NCI-H748 (cell line): ENCODE measurements around the gene KLHL25.
"Not testable (repeated sequence)": the region's sequence is repeated elsewhere in the genome, so short reads cannot be mapped to it uniquely, and the experiment has no call there.

Experiments
- DNase-seq: peaks from one replicate; lab custom pipeline; 2025; ENCODE audit not compliant: unreplicated experiment; lab: John Stamatoyannopoulos, UW

The KLHL25 gene, protein sequence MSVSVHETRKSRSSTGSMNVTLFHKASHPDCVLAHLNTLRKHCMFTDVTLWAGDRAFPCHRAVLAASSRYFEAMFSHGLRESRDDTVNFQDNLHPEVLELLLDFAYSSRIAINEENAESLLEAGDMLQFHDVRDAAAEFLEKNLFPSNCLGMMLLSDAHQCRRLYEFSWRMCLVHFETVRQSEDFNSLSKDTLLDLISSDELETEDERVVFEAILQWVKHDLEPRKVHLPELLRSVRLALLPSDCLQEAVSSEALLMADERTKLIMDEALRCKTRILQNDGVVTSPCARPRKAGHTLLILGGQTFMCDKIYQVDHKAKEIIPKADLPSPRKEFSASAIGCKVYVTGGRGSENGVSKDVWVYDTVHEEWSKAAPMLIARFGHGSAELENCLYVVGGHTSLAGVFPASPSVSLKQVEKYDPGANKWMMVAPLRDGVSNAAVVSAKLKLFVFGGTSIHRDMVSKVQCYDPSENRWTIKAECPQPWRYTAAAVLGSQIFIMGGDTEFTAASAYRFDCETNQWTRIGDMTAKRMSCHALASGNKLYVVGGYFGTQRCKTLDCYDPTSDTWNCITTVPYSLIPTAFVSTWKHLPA

DNA sequence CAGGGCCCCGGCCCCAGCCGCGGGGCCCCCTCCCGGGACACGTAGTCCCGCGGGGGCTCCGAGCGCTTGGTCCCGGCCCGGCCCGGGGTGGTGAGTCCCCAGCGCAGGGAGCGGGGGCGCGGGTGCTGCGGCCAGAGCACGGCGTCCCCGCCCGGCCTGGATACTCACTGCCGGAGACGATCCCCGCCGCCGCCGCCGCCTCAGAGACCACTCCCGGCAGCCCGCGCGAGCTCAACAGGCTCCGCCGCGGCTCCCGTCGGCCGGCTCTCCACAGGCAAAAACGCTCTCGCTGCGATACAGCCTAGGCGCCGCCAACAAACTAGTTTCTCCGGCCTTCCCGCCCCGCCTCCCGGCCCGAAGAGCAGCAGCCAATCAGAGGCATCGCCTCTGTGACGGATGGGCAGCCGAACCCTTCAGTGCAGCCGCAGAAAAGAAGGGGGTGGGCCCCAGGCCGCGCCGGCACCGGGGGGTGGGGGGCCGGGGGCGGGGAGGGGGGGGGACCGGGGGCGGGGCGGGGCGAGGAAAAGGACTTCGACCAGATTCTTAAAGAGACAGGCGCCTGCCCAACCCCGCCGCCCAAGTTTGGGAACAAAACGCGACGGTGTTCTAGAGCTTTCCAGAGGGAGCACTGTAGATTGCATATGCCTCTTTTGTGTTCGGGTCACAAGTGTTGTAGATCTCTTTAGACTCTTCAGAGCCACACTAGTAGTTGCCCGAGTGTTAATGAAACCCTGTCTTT lies at the start of gene KLHL25:
Gene KLHL25, minus strand, starts transcription at position 328 of the 739 bp plus-strand sequence. CDS start 25,115 bp downstream, outside the sequence.
- DNase-seq, result peak; percentile 94

DNA sequence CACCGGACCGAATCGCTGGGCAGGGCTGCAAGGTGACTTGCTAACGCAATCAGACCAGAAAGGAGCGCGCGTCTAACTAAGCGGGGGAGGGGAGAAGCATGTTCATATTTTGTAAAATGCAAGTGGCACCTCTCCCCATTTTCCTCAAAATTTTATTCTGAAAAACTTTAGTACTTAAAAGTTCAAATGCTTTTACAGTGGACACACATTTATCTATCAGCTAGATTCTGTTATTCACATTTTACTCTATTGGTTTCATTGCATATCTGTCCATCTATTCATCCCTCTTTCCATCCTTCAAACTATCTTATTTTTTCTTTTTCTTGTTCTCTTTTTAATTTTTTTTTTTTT lies 46.1 kb upstream of the KLHL25 start:
- DNase-seq, result no peak

DNA sequence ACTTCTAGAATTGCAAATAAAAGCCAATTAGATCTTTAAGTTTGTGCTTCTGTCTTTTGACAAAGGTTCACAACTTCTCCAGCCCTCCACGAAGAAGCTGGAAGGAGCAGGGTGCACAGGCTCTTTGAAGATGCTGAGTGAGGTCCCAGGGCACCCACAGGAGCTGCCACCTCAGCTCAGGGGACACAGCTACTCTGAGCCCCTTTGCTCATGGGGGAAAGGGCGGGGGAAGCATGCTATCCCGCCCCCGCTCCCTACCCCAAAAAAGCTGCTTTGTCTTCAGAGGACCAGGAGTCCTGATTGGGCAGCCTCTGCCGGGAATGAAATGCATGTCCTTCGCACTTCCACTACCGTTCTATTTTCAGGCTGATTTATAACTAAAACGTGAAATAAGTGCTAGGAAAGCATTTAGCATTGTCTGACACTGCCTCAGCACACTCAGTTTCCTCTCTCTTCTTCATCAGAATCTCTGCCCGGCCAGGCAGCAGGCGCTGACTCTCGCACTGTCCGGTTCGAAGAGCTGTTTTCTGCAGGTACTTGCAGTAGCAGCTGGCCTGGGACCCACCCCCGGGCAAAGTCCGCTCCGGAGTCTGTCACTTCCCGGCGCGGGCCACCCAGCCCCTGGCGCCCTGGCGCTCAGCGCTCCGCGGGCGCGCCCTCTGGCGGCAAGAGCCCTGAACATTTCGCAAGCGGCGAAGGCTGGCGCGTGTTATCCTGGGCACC lies 45.5 kb upstream of the KLHL25 start:
- DNase-seq, result peak; percentile 74

DNA sequence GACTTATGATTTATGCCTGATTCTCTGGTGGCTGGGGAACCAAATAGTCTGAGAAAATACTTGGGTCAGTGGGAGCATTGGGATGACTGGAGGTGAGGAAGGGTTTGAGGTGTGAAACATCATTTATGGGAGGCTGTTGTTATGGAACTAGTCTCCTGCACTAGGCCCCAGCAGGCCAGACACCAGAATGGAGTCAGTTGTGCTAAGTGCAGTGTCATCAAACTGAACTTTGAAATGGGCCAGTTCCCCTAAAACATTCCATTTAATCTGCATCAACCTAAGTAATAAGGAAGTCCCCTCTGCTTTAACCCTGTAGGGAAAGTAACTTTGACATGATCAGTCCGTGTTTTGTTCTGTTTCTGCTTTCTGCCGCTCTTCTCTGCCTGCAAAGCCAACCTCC lies 44.9 kb upstream of the KLHL25 start:
- DNase-seq, result no peak

DNA sequence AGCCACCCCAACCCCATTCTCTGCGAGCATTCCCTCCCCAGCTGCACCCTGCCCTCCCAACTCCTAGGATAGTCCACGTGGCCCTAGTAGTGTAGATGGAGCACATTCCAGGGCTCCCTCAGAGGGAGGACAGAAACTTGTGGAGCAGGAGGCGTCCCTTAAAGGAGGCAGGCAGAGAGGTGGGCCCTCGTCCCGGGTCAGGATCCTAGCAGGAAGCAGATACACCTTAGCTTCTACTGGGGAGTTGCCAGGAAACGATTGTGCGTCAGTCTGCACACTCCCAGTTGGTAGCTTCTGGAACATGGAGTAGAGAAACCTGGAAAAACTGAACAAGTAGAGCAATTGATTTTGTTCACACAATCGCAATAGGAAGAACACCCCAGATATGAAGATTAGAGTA lies 43.9 kb upstream of the KLHL25 start:
- DNase-seq, result no peak

DNA sequence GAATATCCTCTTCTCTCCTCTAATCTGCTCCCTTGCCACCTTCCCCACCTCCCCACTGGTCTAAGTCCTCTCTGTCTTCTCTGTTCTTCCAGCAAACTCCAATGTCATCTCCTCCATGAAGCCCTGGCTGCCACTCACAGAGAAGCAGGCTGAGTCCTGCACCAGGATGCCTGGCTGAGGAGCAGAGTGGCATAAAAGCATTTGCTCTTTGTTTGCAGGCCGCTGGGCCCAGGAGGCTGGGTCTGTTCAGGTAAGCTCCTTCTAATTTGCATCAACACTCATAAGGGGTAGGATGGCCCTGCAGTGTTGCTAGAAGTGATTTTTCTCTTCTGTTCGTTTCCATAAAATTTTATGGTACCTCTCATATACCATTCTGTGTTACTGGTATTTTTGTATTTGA lies 43.2 kb upstream of the KLHL25 start:
- no peak for DNase-seq

DNA sequence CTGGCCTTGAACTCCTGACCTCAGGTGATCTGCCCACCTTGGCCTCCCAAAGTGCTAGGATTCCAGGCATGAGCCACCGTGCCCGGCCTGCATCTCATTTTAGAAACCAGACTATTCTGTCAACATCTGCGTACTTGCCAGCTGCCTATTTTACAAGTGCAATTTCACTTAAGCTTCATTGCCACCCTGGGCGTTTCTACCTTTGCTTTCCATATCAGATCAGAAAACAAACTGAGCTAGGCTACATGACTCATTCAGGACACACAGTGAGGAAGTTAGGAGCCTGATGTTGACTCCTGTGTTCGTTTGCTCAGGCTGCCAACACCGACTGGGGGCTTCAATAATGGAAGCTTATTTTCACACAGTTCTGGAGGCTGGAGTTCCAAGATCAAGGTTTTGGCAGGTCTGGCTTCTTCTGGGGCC lies 42.3 kb upstream of the KLHL25 start:
- DNase-seq, result no peak

DNA sequence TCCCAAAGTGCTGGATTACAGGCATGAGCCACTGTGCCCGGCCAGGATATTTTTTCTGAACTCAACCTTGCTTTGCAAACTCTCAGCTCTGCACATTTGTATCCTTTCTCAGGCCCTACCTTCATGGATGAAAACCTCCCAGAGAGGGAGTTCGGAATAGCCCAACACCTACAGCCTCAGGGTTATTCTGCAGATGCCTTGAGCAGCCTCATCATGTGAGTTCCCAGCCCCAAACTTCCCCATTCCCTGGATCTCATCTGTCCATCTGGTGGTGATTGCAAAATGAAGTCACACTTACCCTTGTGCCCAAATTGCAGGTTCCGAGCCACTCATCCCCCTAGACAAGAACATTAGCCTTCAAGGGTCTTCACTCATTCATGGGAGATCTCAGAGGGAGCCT lies 39.9 kb upstream of the KLHL25 start:
- no peak for DNase-seq

DNA sequence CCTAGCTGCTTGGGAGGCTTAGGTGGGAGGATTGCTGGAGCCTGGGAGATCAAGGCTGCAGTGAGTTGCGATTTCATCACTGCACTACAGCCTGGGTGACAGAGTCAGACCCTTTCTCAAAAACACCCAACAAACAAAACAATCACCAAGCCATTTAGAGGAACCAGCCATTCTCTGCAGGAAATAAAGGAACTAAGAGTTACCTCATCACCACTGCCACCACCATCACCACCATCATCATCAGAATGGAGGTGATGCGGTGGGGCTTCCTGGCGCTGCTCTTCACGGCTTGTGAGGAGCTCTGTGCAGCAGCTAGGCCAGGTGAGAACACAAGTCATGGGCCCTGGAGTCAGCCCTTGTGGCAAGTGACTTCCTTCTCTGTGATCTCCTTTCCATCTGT lies 37.7 kb upstream of the KLHL25 start:
- DNase-seq, result no peak

DNA sequence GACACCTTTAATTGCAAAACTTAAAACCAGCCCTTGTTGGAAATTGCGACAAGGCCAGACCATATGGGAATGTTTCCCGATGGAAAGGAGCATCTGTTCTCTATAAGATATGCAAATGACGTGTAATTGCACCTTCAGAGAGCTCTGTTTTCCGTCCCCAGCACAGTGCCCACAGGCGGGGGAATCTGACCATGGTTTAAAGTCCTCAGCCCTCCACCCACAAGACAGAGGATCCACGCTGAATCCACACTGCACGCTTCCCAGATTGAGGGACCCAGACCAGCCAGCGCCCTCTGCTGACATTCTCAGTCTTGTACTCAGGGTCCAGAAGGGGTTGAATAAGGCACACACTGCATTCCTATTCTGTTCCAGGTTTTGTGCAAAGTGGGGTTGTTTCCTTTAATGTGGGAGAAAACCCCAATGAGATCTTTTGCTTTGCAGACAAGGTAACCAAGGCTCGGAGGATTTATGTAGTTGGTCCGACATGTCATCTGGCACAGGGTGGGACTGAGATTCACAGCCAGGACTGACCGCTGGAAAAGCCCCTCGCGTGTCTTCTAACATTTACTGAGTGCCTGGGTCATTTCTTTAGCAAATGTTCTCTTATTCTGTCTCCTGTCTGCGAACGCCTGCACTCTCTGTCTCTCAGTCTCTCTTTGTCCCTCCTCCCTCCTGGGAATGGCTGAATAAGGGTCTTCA lies 36.8 kb upstream of the KLHL25 start:
- DNase-seq, result peak; percentile 24

DNA sequence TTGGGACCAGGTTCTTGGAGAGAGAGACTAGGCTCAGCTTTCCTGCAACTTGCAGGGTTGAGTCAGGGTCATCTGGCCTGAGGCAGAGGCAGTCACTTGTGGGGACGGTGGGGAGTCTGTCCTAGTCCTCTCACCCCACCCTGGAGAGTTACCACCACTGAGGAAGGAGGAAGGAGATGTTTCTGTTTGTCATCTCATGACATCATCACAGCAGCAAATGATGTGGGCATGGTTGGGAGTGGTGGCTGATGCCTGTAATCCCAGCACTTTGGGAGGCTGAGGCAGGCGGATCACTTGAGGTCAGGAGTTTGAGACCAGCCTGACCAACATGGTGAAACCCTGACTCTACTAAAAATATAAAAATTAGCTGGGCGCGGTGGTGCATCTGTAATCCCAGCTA lies 35.0 kb upstream of the KLHL25 start:
- DNase-seq, result not testable (repeated sequence)

DNA sequence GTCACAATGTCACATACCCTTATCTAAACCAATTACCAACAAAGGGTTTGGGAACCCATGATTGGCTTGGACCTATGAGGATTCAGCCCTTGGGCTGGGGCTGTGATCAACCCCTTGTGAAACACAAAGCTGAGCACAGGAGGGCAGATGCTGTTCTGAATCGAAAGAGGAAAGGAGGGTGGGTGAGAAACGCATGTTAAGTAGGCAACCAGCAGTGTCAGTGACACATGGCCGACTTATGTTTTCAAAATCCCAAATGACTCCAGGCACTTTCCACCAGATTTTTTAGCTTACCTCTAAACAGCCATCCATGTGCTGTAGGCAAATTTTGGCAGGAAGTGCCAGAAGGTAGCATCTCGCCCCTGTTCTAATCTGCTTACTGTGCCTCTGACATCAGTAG lies 34.1 kb upstream of the KLHL25 start:
- no peak for DNase-seq

DNA sequence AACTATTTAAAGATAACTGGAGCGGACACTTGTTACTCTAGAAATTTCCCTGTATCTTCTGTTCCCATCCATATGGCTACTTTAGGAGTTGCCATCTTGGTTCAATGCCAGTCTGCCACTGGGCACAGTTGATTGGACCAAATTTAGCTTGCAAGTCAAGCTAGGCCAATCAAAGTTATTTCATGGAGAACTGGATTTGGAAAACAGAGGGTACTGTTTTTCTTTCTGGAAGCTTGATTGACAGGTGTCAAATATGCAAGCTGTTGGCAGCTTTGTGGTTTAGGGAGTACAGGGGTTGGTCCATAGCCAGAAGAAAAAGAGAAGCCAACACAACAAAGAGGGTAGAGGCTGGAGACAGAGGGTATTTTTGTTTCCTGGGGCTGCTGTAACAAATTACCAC lies 33.4 kb upstream of the KLHL25 start:
- no peak for DNase-seq

DNA sequence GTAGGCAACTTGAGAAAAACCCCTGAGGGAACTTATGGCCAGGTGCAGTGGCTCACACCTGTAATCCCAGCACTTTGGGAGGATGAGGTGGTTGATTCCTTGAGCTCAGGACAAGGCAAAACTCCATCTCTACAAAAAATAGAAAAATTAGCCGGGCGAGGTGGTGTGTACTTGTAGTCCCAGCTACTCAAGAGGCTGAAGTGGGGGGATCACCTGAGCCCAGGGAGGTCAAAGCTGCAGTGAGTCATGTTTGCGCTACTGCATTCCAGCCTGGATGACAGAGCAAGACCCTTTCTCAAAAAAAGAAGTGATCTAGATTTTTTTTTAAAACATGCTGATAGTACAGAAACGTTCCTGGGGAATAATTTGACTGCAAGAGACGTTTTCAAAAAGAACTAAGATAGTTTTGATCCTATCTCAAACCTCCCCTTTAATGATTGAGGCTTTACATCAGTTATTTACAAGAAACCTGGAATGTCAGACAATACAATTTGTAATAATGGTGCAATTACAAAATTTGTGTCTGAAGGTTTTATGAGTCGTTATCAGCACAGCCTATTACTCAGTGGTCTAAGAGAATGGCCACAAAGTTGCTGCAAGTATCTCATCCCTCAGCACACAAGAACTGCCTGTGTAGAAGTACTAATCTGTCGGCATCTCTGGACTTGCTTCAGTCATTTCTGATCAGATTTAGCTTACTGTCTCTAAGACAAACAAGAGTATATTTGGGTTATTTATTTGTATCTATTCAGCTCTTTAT lies 32.2 kb upstream of the KLHL25 start:
- no peak for DNase-seq

DNA sequence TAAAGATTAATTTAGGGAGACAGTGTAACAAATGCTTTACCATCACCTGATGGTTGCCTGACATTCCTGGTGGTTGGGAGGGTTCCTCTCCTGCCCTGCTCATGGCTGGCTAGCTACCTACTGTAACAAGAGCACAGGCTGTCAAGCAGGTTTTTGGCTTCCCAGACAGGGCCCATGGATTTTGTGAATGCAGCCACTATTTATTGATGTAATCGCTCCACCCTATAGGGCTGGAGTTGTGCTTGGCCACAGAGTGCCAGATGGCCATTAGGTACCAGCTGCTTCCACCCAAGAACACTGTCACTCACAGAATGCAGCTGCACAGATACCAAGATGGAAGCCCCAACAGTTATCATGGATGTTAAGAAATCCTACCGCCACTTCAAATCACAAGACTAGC lies 31.0 kb upstream of the KLHL25 start:
- DNase-seq, result peak; percentile 62

DNA sequence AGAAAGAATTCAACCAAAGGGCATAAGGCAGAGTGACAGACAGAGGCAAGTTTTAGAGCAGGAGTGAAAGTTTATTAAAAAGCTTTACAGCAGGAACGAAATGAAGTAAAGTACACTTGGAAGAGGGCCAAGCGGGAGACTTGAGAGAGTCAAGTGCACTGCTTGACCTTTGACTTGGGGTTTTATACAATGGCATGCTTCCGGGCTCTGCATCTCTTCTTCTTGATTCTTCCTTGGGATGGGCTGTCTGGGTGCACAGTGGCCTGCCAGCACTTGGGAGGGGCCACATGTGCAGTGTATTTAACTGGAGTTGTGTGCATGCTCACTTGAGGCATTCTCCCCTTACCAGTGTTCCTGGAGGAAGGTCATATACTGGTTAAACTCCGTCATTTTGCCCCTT lies 30.4 kb upstream of the KLHL25 start:
- DNase-seq, result no peak

DNA sequence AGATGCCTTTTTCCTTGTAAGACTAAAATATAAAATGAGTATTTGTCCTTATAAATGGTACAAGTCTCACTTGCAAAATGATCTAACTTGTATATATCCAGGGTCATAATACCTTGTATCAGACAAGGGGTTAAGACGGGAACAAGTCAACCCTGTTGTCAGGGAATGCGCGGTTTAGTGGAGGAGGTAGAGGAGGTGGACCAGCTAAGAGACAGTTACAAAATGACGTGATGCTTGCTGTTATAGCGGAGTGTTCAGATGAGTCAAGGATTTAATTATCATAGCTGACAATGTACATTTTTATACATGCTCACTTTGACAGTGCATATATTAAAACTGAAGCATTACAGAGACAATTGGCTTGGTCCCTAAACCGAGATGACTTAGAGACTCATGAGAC lies 26.8 kb upstream of the KLHL25 start:
- DNase-seq, result no peak

DNA sequence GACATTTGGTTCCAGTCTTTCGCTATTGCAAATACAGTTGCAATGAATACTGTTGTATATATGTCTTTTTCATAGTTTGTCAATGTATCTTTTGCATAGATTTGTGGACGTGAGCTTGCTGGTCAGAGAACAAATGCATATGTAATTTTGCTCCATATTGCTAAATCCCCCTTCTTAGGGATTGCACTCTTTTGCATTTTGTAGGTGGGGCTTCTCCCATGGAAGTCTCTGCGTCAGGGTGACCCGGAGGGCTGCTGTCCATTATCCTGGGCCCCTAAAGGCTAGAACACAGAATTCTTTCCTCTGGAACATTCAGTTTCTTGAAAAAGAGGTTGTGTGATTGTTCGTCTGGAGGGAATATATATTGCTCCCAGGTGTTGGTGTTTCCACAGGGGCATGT lies 25.2 kb upstream of the KLHL25 start:
- no peak for DNase-seq

DNA sequence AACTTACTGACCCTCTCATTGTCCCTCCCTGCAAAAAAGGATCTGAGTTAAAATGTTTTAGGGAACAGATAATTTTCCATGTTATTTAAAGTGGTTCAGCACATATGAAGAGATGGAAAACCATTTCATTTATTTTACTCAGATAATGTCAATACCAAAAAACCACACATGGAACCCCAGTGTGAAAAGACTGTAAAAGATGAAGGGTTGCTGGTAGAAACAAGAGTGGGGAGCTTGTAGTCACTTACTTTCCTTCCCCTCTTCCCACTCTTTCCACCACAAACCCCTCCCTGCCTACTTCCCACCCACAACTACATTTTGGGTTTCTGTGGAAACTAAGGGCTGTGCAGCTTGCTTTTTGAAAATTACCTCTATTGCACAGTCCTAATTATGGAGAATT lies 18.5 kb upstream of the KLHL25 start:
- DNase-seq, result no peak

DNA sequence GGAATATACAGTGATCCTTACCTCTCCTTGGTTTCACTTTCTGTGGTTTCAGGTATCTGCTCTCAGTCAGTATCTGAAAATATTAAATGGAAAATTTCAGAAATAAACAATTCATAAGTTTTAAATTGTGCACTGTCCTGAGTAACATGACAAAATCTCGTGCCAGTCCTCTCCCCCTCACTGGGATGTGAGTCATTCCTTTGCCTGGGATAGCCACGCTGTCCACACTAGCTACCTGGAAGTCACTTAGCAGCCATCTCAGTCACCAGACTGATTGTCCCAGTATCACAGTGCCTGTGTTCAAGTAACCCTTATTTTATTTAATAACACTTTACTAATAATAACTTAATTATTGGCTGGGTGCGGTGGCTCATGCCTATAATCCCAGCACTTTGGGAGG lies 15.3 kb upstream of the KLHL25 start:
- no peak for DNase-seq
